ENCODE results near the gene ADAMTS12. TPM values are rescaled to one million over a fixed set of nuclear protein-coding genes. Genes with fewer than 3 reads are reported as not detected.

The ADAMTS12 gene
- 0.19 and 0.65 TPM in 2 replicates for total RNA-seq

GRCh38 chr5:33891788-33892619, at the start of gene ADAMTS12:
TSS of gene ADAMTS12 (minus strand) at chr5:33891990. CDS start at chr5:33891856, 134 bp downstream.

GRCh38 chr5:33936381-33937016, 44.7 kb upstream of the ADAMTS12 start, which contains the start of gene RXFP3:
TSS of gene RXFP3 (plus strand) at chr5:33936386. CDS start at chr5:33936741, 355 bp downstream.

Small RNAs within 50 kb of the gene (small RNA-seq; reads per million reads assigned to genes)
- gene RNU6-923P: not detected

Other genes starting within 250 kb of the ADAMTS12 start
- gene RXFP3, start 44.4 kb upstream of the ADAMTS12 start, total RNA-seq: not detected in 2 replicates
- gene SLC45A2, start 92.7 kb upstream of the ADAMTS12 start, total RNA-seq: 0.10 TPM in 1 of 2 replicates, not detected in the other
- gene AMACR, start 116.1 kb upstream of the ADAMTS12 start, total RNA-seq: 9.6 and 10.8 TPM in 2 replicates
- gene C1QTNF3, start 151.2 kb upstream of the ADAMTS12 start, total RNA-seq: 0.65 and 2.1 TPM in 2 replicates

Measured in vein endothelial cell (primary cell).